Neural cell (in vitro differentiated cells): ENCODE results near the gene KPRP. TPM values are rescaled to one million over a fixed set of nuclear protein-coding genes. Genes with fewer than 3 reads are reported as not detected.

Source experiments
- H2AFZ ChIP-seq: fragments of 200-600, 300-800 bp; sonication (generic), shearing (Covaris generic); 2 replicates; pipeline ENCODE4 v1.6.0; 2014; ENCODE audit warnings: low read depth, mild to moderate bottlenecking, antibody characterized with exemption, low read length, moderate library complexity
- H3F3A ChIP-seq: fragments of 200-600 bp; shearing (Covaris generic); 2 replicates; pipeline ENCODE4 v1.6.1; 2016; ENCODE audit warnings: mild to moderate bottlenecking, moderate library complexity, mixed read lengths, antibody characterized with exemption, low read length; ENCODE audit not compliant: insufficient read depth, poor library complexity, severe bottlenecking
- H3K27ac ChIP-seq: fragments of 200-600, 300-800 bp; sonication (generic), shearing (Covaris generic); 2 replicates; pipeline ENCODE4 v1.5.1; 2014; ENCODE audit warnings: mild to moderate bottlenecking, low read length, moderate library complexity
- H3K27me3 ChIP-seq: fragments of 300-800, 200-600 bp; sonication (generic), shearing (Covaris generic); 2 replicates; pipeline ENCODE4 v1.6.0; 2014; ENCODE audit warnings: mild to moderate bottlenecking, low read depth, low read length, moderate library complexity; ENCODE audit not compliant: insufficient read depth
- H3K36me3 ChIP-seq: fragments of 300-800, 200-600 bp; sonication (generic), shearing (Covaris generic); 2 replicates; pipeline ENCODE4 v1.5.1; 2014; ENCODE audit warnings: mild to moderate bottlenecking, antibody characterized with exemption, low read length, moderate library complexity; ENCODE audit not compliant: insufficient read depth
- H3K4me2 ChIP-seq: fragments of 300-800, 200-600 bp; sonication (generic), shearing (Covaris generic); 2 replicates; pipeline ENCODE4 v1.6.0; 2014; ENCODE audit warnings: mild to moderate bottlenecking, low read length
- H3K4me3 ChIP-seq: fragments of 300-800, 200-600 bp; sonication (generic), shearing (Covaris generic); 2 replicates; pipeline ENCODE4 v1.5.1; 2014; ENCODE audit warnings: mild to moderate bottlenecking, low read length, moderate library complexity
- H3K79me2 ChIP-seq: fragments of 200-600 bp; shearing (Covaris generic); replicated peaks from 2 replicates; pipeline ENCODE4 v1.6.0; 2014; ENCODE audit warnings: mild to moderate bottlenecking, low read length, moderate library complexity; ENCODE audit not compliant: insufficient read depth
- H3K9ac ChIP-seq: fragments of 300-800, 200-600 bp; sonication (generic), shearing (Covaris generic); 2 replicates; pipeline ENCODE4 v1.6.1; 2016; ENCODE audit warnings: mild to moderate bottlenecking, low read length, mixed read lengths
- H3K9me2 ChIP-seq: fragments of 200-600 bp; shearing (Covaris generic); 2 replicates; pipeline ENCODE4 v1.6.1; 2016; ENCODE audit warnings: mild to moderate bottlenecking, low read length, mixed read lengths; ENCODE audit not compliant: insufficient read depth
- H3K9me3 ChIP-seq: fragments of 200-600, 300-800 bp; sonication (generic), shearing (Covaris generic); 2 replicates; pipeline ENCODE4 v1.6.1; 2016; ENCODE audit warnings: mild to moderate bottlenecking, mixed run types, low read length, moderate library complexity, mixed read lengths
- H4K20me1 ChIP-seq: fragments of 200-600 bp; shearing (Covaris generic); 2 replicates; pipeline ENCODE4 v1.6.1; 2016; ENCODE audit warnings: mild to moderate bottlenecking, mixed run types; ENCODE audit not compliant: insufficient read depth
- EP300 ChIP-seq: fragments of 450-650 bp; conservative IDR thresholded peaks from 2 replicates; pipeline ENCODE4 v1.6.1; 2014; ENCODE audit warnings: antibody characterized with exemption, mild to moderate bottlenecking, moderate library complexity; ENCODE audit not compliant: poor library complexity, severe bottlenecking
- EZH2 ChIP-seq: fragments of 200-600, 300-800 bp; shearing (Covaris generic), sonication (generic); IDR thresholded peaks from 2 replicates; pipeline ENCODE4 v1.6.1; 2014; ENCODE audit warnings: antibody characterized with exemption, low read length, borderline replicate concordance, mild to moderate bottlenecking; ENCODE audit not compliant: insufficient read depth, poor library complexity, severe bottlenecking
- MXI1 ChIP-seq: fragments of 450-650 bp; conservative IDR thresholded peaks from 2 replicates; pipeline ENCODE4 v1.6.1; 2014; ENCODE audit warnings: antibody characterized with exemption, mild to moderate bottlenecking; ENCODE audit not compliant: poor library complexity, severe bottlenecking
- POLR2AphosphoS5 ChIP-seq: IDR thresholded peaks from 2 replicates; pipeline ENCODE4 v1.6.1; 2012
- RAD21 ChIP-seq: fragments of 450-650 bp; conservative IDR thresholded peaks from 2 replicates; pipeline ENCODE4 v1.6.1; 2014; ENCODE audit warnings: antibody characterized with exemption, mild to moderate bottlenecking, moderate library complexity
- REST ChIP-seq: IDR thresholded peaks from 2 replicates; pipeline ENCODE4 v1.6.1; 2012; ENCODE audit warnings: borderline replicate concordance
- SMC3 ChIP-seq: fragments of 450-650 bp; conservative IDR thresholded peaks from 2 replicates; pipeline ENCODE4 v1.6.1; 2014; ENCODE audit warnings: antibody characterized with exemption, mild to moderate bottlenecking, moderate library complexity; ENCODE audit not compliant: poor library complexity
- TAF1 ChIP-seq: IDR thresholded peaks from 2 replicates; pipeline ENCODE4 v1.6.1; 2012; ENCODE audit warnings: low read depth
- polyA minus RNA-seq: library from RNA; depleted of rRNA, polyadenylated mRNA; stranded (reverse); fragments of >200 nt; gene quantifications from 2 replicates; pipeline ENCODE4 v1.2.3, GENCODE V29; 2014
- polyA plus RNA-seq: library from polyadenylated mRNA; depleted of rRNA; stranded (reverse); fragments of >200 nt; gene quantifications from 2 replicates; pipeline ENCODE4 v1.2.3, GENCODE V29; 2014
- TF ChIP-seq, protein P1 (sequence below): fragments of 450-650 bp; IDR thresholded peaks from 2 replicates; pipeline ENCODE4 v1.5.1; 2014; ENCODE audit warnings: antibody characterized with exemption, mild to moderate bottlenecking, moderate library complexity; ENCODE audit not compliant: poor library complexity, severe bottlenecking

Gene KPRP, protein sequence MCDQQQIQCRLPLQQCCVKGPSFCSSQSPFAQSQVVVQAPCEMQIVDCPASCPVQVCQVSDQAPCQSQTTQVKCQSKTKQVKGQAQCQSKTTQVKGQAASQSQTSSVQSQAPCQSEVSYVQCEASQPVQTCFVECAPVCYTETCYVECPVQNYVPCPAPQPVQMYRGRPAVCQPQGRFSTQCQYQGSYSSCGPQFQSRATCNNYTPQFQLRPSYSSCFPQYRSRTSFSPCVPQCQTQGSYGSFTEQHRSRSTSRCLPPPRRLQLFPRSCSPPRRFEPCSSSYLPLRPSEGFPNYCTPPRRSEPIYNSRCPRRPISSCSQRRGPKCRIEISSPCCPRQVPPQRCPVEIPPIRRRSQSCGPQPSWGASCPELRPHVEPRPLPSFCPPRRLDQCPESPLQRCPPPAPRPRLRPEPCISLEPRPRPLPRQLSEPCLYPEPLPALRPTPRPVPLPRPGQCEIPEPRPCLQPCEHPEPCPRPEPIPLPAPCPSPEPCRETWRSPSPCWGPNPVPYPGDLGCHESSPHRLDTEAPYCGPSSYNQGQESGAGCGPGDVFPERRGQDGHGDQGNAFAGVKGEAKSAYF
- polyA plus RNA-seq (not detected in 2 replicates), polyA minus RNA-seq (not detected in 2 replicates)

DNA sequence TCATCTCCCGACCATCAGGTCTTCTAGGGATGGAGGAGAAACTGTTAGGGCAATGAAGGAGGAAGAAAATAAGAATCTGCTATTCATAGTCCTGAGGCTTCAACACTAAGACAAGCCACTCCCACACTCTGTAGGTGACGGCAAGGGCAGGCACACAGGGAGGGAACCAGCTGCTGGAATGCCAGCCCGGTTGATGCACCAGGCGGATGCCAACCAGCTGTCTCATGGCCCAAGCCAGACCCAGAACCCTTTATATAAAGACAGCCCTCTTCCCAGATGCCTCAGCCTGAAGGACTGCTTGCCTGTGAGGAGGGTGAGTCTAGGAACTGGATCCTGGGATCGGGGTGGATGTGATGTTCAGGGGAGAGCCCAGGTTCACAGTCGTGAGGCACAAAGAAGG lies at the start of gene KPRP:
Gene KPRP, plus strand, starts transcription at position 279 of the 400 bp plus-strand sequence. CDS start 1,564 bp downstream, outside the sequence.
- no peaks in the 10 kb centered on the region for H3K27me3 ChIP-seq
- TF ChIP-seq TAF1: no peak
- TF ChIP-seq EZH2: no peak
- no peak for TF ChIP-seq REST
- TF ChIP-seq EP300: no peak
- no peak for TF ChIP-seq MXI1
- no peak for TF ChIP-seq RAD21
- TF ChIP-seq, protein P1, sequence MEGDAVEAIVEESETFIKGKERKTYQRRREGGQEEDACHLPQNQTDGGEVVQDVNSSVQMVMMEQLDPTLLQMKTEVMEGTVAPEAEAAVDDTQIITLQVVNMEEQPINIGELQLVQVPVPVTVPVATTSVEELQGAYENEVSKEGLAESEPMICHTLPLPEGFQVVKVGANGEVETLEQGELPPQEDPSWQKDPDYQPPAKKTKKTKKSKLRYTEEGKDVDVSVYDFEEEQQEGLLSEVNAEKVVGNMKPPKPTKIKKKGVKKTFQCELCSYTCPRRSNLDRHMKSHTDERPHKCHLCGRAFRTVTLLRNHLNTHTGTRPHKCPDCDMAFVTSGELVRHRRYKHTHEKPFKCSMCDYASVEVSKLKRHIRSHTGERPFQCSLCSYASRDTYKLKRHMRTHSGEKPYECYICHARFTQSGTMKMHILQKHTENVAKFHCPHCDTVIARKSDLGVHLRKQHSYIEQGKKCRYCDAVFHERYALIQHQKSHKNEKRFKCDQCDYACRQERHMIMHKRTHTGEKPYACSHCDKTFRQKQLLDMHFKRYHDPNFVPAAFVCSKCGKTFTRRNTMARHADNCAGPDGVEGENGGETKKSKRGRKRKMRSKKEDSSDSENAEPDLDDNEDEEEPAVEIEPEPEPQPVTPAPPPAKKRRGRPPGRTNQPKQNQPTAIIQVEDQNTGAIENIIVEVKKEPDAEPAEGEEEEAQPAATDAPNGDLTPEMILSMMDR: no peak
- TF ChIP-seq SMC3: no peak
- TF ChIP-seq POLR2AphosphoS5: no peak
- no peaks in the 10 kb centered on the region for H4K20me1 ChIP-seq
- no peaks in the 10 kb centered on the region for H3K9me2 ChIP-seq
- no peak within 1 kb of the TSS for H3K4me2 ChIP-seq
- H3K36me3 ChIP-seq: no peaks in the 10 kb centered on the region
- H3K27ac ChIP-seq: no peak within 1 kb of the TSS
- no peak within 1 kb of the TSS for H3K4me3 ChIP-seq
- H3F3A ChIP-seq: no peaks in the 10 kb centered on the region
- peaks cover 6% of the 10 kb centered on the region for H3K9me3 ChIP-seq
- H3K9ac ChIP-seq: no peak within 1 kb of the TSS
- H2AFZ ChIP-seq: no peak within 1 kb of the TSS
- no peaks in the 10 kb centered on the region for H3K79me2 ChIP-seq

DNA sequence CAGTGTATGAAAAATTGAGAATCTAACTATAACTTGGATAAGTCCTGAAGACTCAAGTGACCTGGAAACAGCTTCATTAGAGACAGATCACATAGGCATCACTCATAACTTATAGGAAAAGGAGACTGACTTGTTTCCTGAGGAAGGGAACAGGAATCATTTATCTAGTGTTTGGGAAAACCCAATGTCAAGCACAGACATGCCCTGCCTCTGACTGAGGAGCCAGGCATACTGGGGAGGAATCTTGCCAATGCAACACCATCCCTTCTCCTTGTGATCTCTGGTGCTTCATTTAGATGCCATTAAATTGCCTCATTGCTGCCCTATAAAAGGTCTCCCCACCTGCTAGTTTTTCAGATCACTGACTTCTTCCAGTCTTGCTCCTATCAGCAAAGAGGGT lies 39.6 kb upstream of the KPRP start:
- Histone ChIP-seq H3K27ac (no peak overlapping the region), H3F3A (no peaks in the 10 kb centered on the region), H3K4me3 (no peak overlapping the region), H3K4me2 (no peak overlapping the region), H3K9me2 (no peaks in the 10 kb centered on the region), H3K36me3 (no peaks in the 10 kb centered on the region), H3K27me3 (no peaks in the 10 kb centered on the region), H4K20me1 (no peaks in the 10 kb centered on the region), H2AFZ (no peak overlapping the region), H3K9ac (no peak overlapping the region), H3K9me3 (peaks cover 3% of the 10 kb centered on the region), H3K79me2 (no peaks in the 10 kb centered on the region)
- TF ChIP-seq POLR2AphosphoS5 (no peak), RAD21 (no peak), EP300 (no peak), MXI1 (no peak), SMC3 (no peak), TAF1 (no peak), REST (no peak), EZH2 (no peak)
- TF ChIP-seq, protein P1: no peak
